Caco-2 (cell line): Measurements from ENCODE around the gene RPN1. TPM values are rescaled to one million over a fixed set of nuclear protein-coding genes. Genes with fewer than 3 reads are reported as not detected.

Experiments
- BruUV-seq: library from RNA; stranded (reverse); fragments of 400-500 nt; replicated peaks from 2 replicates; lab custom pipeline; 2021; lab: Mats Ljungman, UMichigan
- CTCF ChIA-PET: fragments of 300-600 bp; sonication (Branson Sonifier 250); formaldehyde crosslinking; loops from one replicate; lab custom pipeline; 2022; ENCODE audit warnings: antibody characterized with exemption; lab: Charles Lee
- POLR2A ChIA-PET: fragments of 300-600 bp; sonication (Branson Sonifier 250); formaldehyde crosslinking; loops from one replicate; lab custom pipeline; 2022; ENCODE audit warnings: antibody characterized with exemption; lab: Charles Lee
- DNase-seq, 2 experiments: peaks; one replicate each; pipeline versions ENCODE4 v3.0.0 to v3.0.0-alpha.2; 2020 to 2022
- H3K27me3 ChIP-seq: replicated peaks from 2 replicates; pipeline ENCODE4 v1.6.0; 2011; ENCODE audit warnings: low read length; ENCODE audit not compliant: control insufficient read depth, insufficient read depth
- H3K36me3 ChIP-seq: 2 replicates; pipeline ENCODE4 v1.5.1; 2011; ENCODE audit warnings: low read length; ENCODE audit not compliant: control insufficient read depth, insufficient read depth
- H3K4me1 ChIP-seq: fragments of 250-450 bp; sonication (Bioruptor Pico); 2 replicates; pipeline ENCODE4 v1.5.1; 2020; ENCODE audit warnings: mild to moderate bottlenecking
- H3K4me3 ChIP-seq: 2 replicates; pipeline ENCODE4 v1.5.1; 2011; ENCODE audit warnings: low read depth, mild to moderate bottlenecking, control low read depth, low read length
- H3K9me3 ChIP-seq: fragments of 250-450 bp; sonication (Bioruptor Pico); 2 replicates; pipeline ENCODE4 v1.5.1; 2020; ENCODE audit warnings: mild to moderate bottlenecking, moderate library complexity
- H3K27ac Mint-ChIP-seq: one replicate; pipeline ENCODE4 v1.8.0; 2022; ENCODE audit warnings: mixed read lengths; ENCODE audit not compliant: unreplicated experiment
- H3K27me3 Mint-ChIP-seq: one replicate; pipeline ENCODE4 v1.8.0; 2022; ENCODE audit warnings: mixed read lengths; ENCODE audit not compliant: insufficient read depth, unreplicated experiment
- H3K36me3 Mint-ChIP-seq: one replicate; pipeline ENCODE4 v1.8.0; 2022; ENCODE audit warnings: mild to moderate bottlenecking, mixed read lengths; ENCODE audit not compliant: insufficient read depth, unreplicated experiment
- H3K4me1 Mint-ChIP-seq: one replicate; pipeline ENCODE4 v1.8.0; 2022; ENCODE audit warnings: low read depth, mixed read lengths; ENCODE audit not compliant: unreplicated experiment
- H3K4me3 Mint-ChIP-seq: one replicate; pipeline ENCODE4 v1.8.0; 2022; ENCODE audit warnings: mild to moderate bottlenecking, moderate library complexity, mixed read lengths; ENCODE audit not compliant: unreplicated experiment
- H3K9me3 Mint-ChIP-seq: one replicate; pipeline ENCODE4 v1.8.0; 2022; ENCODE audit warnings: mixed read lengths; ENCODE audit not compliant: unreplicated experiment
- intact Hi-C: fragments of 100-400 bp; cut with micrococcal nuclease; formaldehyde crosslinking; loops from one replicate; pipeline ENCODE4 v1.10.0; 2022; ENCODE audit not compliant: unreplicated experiment
- total RNA-seq: library from RNA; stranded (reverse); gene quantifications from 2 replicates; pipeline ENCODE4 v1.2.3, GENCODE V29; 2022
- TF ChIP-seq, protein P1 (sequence below), 2 experiments: fragments of 200-600 bp in 1 of 2; IDR thresholded peaks; 1 replicate in 1 of 2; 2 replicates in 1 of 2; pipeline versions ENCODE4 v1.5.1 to v1.8.0; 2011 to 2022; ENCODE audit warnings: antibody characterized with exemption in 1 of 2, control low read depth in 1 of 2, inconsistent platforms in 1 of 2, low read depth in 1 of 2, low read length in 1 of 2, mild to moderate bottlenecking in 1 of 2, moderate library complexity in 1 of 2; ENCODE audit not compliant: insufficient read depth in 1 of 2, severe bottlenecking in 1 of 2, unreplicated experiment in 1 of 2

RPN1 gene
- total RNA-seq, 1 experiment from 2014 or later, result 282 TPM

DNA sequence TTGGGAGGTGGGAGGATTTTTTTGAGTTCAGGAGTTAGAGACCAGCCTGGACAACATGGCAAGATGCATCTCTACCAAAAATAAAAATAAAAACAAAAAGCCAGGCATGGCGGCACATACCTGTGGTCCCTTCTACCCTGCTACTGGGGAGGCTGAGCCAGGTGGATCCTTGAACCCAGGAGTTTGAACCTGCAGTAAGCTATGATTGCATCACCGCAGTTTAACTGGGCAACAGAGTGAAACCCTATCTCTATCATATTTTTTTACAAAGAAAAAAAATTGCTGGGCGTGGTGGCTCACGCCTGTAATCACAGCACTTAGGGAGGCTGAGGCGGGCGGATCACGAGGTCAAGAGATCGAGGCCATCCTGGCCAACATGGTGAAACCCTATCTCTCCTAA lies 35.8 kb upstream of the RPN1 start:
- H3K36me3 Mint-ChIP-seq, result no peaks in the 10 kb centered on the region
- intact Hi-C loops, result no loop called here
- peaks cover 2% of the 10 kb centered on the region for H3K4me1 Mint-ChIP-seq
- no peaks in the 10 kb centered on the region for H3K4me1 ChIP-seq
- no TSS peak for BruUV-seq
- H3K9me3 ChIP-seq, result no peaks in the 10 kb centered on the region
- no peak overlapping the region for H3K4me3 Mint-ChIP-seq
- H3K27me3 Mint-ChIP-seq, result no peaks in the 10 kb centered on the region
- no peaks in the 10 kb centered on the region for H3K9me3 Mint-ChIP-seq
- ChIA-PET POLR2A (no interaction called here), CTCF (no interaction called here)
- TF ChIP-seq, protein P1, sequence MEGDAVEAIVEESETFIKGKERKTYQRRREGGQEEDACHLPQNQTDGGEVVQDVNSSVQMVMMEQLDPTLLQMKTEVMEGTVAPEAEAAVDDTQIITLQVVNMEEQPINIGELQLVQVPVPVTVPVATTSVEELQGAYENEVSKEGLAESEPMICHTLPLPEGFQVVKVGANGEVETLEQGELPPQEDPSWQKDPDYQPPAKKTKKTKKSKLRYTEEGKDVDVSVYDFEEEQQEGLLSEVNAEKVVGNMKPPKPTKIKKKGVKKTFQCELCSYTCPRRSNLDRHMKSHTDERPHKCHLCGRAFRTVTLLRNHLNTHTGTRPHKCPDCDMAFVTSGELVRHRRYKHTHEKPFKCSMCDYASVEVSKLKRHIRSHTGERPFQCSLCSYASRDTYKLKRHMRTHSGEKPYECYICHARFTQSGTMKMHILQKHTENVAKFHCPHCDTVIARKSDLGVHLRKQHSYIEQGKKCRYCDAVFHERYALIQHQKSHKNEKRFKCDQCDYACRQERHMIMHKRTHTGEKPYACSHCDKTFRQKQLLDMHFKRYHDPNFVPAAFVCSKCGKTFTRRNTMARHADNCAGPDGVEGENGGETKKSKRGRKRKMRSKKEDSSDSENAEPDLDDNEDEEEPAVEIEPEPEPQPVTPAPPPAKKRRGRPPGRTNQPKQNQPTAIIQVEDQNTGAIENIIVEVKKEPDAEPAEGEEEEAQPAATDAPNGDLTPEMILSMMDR (IDR thresholded peaks at IDR 0.05; ENCODE audit: insufficient read depth in 1 of 2, low read depth in 1 of 2, low read length in 1 of 2, severe bottlenecking in 1 of 2, unreplicated experiment in 1 of 2), result no peak
- no peak for DNase-seq
- no peaks in the 10 kb centered on the region for H3K27me3 ChIP-seq
- H3K36me3 ChIP-seq, result no peaks in the 10 kb centered on the region
- no peak overlapping the region for H3K27ac Mint-ChIP-seq
- no peak overlapping the region for H3K4me3 ChIP-seq

DNA sequence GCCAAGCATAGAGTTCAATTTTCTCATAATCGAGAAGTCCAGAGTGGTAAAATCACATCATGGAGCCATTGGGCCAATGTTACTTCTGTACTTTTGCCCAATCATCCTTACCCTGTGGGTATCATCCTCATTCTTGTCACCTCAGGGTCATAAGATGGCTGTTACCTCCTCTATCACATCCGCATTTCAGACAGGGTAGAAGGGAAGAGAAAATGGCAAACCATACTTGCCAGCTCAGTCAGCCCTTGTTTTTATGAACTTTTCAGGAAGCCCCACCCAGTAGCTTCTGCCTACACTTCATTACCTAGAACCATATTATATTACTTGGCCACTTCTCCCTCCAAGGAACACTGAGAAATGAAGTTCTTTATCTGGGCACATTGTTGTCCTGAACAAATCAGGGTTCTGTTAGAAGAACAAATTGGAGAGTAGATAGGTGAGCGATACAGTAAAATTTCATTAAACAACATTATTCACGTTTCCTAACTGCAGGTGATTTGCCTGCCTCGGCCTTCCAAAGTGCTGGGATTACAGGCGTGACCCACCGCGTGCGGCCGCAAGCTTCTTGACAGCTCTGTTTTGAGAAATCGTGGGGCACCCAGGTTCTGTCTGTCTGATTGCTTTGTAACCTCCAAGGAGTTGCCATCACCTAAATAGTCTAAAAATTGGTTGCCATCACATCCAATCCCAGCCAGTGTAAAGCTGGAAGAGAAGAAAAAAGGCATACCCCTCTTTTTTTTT lies 34.5 kb upstream of the RPN1 start:
- Mint-ChIP-seq H3K4me1 (peaks cover 5% of the 10 kb centered on the region), H3K9me3 (no peaks in the 10 kb centered on the region), H3K4me3 (no peak overlapping the region), H3K36me3 (peaks cover 7% of the 10 kb centered on the region), H3K27me3 (no peaks in the 10 kb centered on the region), H3K27ac (no peak overlapping the region)
- no peak overlapping the region for H3K4me3 ChIP-seq
- no TSS peak for BruUV-seq
- intact Hi-C loops, result loop anchor here (5.0 kb wide), 2 partner anchors 97 to 167 kb away; no protein-coding TSS in a partner anchor
- no peaks in the 10 kb centered on the region for H3K27me3 ChIP-seq
- ChIA-PET POLR2A (no interaction called here), CTCF (interaction anchor here (0.6 kb wide), 1 partner anchor 497 kb away, joined by 3 read pairs; no protein-coding TSS in a partner anchor)
- DNase-seq, result no peak
- TF ChIP-seq, protein P1 (IDR thresholded peaks at IDR 0.05; ENCODE audit: insufficient read depth in 1 of 2, low read depth in 1 of 2, low read length in 1 of 2, severe bottlenecking in 1 of 2, unreplicated experiment in 1 of 2), result no peak
- H3K9me3 ChIP-seq, result no peaks in the 10 kb centered on the region
- H3K36me3 ChIP-seq, result no peaks in the 10 kb centered on the region
- no peaks in the 10 kb centered on the region for H3K4me1 ChIP-seq

- no peak overlapping the region for H3K27ac Mint-ChIP-seq
- intact Hi-C loops, result loop anchor here (5.0 kb wide), 2 partner anchors 98 to 168 kb away; no protein-coding TSS in a partner anchor
- ChIA-PET CTCF (interaction anchor here (0.7 kb wide), 1 partner anchor 155 kb away, joined by 6 read pairs; no protein-coding TSS in a partner anchor), POLR2A (no interaction called here)
- H3K36me3 Mint-ChIP-seq, result peaks cover 7% of the 10 kb centered on the region
- no peaks in the 10 kb centered on the region for H3K27me3 Mint-ChIP-seq
- no peak for DNase-seq
- TF ChIP-seq, protein P1 (IDR thresholded peaks at IDR 0.05; ENCODE audit: insufficient read depth in 1 of 2, low read depth in 1 of 2, low read length in 1 of 2, severe bottlenecking in 1 of 2, unreplicated experiment in 1 of 2), result no peak
- Histone ChIP-seq H3K4me3 (no peak overlapping the region), H3K9me3 (no peaks in the 10 kb centered on the region), H3K4me1 (no peaks in the 10 kb centered on the region), H3K36me3 (no peaks in the 10 kb centered on the region), H3K27me3 (no peaks in the 10 kb centered on the region)
- H3K4me1 Mint-ChIP-seq, result peaks cover 5% of the 10 kb centered on the region
- BruUV-seq, result no TSS peak
- no peak overlapping the region for H3K4me3 Mint-ChIP-seq
- H3K9me3 Mint-ChIP-seq, result no peaks in the 10 kb centered on the region
These were observed 33.3 kb upstream of the RPN1 start for GRCh38 chr3:128683957-128684356.
